GM21529 (cell line): Measurements from ENCODE around the gene KCNQ1.

Source experiments
- ATAC-seq: cut with Tn5 transposase; IDR thresholded peaks from one replicate; pipeline ENCODE4 v1.9.1; 2021; ENCODE audit not compliant: unreplicated experiment

Gene KCNQ1

GRCh38 chr11:2789791-2790567 is 345.2 kb downstream of the KCNQ1 start:
- no peak for ATAC-seq

GRCh38 chr11:2790568-2790921 is 345.7 kb downstream of the KCNQ1 start:
- ATAC-seq: no peak

GRCh38 chr11:2791139-2791520 is 346.3 kb downstream of the KCNQ1 start:
- ATAC-seq: no peak

GRCh38 chr11:2791521-2792380 is 346.9 kb downstream of the KCNQ1 start:
- ATAC-seq: no peak

- no peak for ATAC-seq
Measured at GRCh38 chr11:2792381-2793250, 347.8 kb downstream of the KCNQ1 start.

- ATAC-seq: no peak
Measured at GRCh38 chr11:2793701-2794045, 348.9 kb downstream of the KCNQ1 start.

- no peak for ATAC-seq
Measured at GRCh38 chr11:2794046-2794967, 349.5 kb downstream of the KCNQ1 start.

- no peak for ATAC-seq
Measured at GRCh38 chr11:2794968-2795322, 350.1 kb downstream of the KCNQ1 start.

GRCh38 chr11:2795491-2795991 is 350.7 kb downstream of the KCNQ1 start:
- ATAC-seq: no peak

- no peak for ATAC-seq
Measured at GRCh38 chr11:2796091-2796490, 351.3 kb downstream of the KCNQ1 start.

- ATAC-seq: no peak
Measured at GRCh38 chr11:2796508-2797113, 351.8 kb downstream of the KCNQ1 start.

GRCh38 chr11:2797121-2797711 is 352.4 kb downstream of the KCNQ1 start:
- ATAC-seq: no peak

GRCh38 chr11:2797741-2798361 is 353.0 kb downstream of the KCNQ1 start:
- ATAC-seq: no peak

GRCh38 chr11:2798951-2799761 is 354.3 kb downstream of the KCNQ1 start:
- ATAC-seq: no peak

- no peak for ATAC-seq
Measured at GRCh38 chr11:2799881-2800654, 355.3 kb downstream of the KCNQ1 start.

- no peak for ATAC-seq
Measured at GRCh38 chr11:2800655-2801531, 356.1 kb downstream of the KCNQ1 start.
